Suprapubic skin (tissue), 4 donors: ENCODE measurements around the gene ITPRIPL2.
A peak's percentile ranks its signal among the peaks of the same experiment; 100 is the strongest.

Source experiments
- CTCF ChIP-seq, 2 donors: fragments of 200-600 bp in 1 of 2; fragments of 450-650 bp in 1 of 2; sonication (generic) in 1 of 2; IDR thresholded peaks; one replicate each; pipeline ENCODE4 v1.5.1; 2016 to 2019; ENCODE audit warnings: antibody characterized with exemption in 2 of 2, mild to moderate bottlenecking in 1 of 2, moderate library complexity in 1 of 2
- EP300 ChIP-seq: sonication (generic); formaldehyde crosslinking; IDR thresholded peaks from one replicate; pipeline ENCODE4 v1.6.1; 2017; ENCODE audit warnings: antibody characterized with exemption
- POLR2A ChIP-seq, 2 donors: fragments of 450-650 bp; IDR thresholded peaks; one replicate each; pipeline ENCODE4 v1.6.1; 2017; ENCODE audit warnings: antibody characterized with exemption in 2 of 2, mild to moderate bottlenecking in 2 of 2, moderate library complexity in 2 of 2
- POLR2AphosphoS5 ChIP-seq, 3 donors: sonication (generic); formaldehyde crosslinking; IDR thresholded peaks; one replicate each; pipeline ENCODE4 v1.6.1; 2017; ENCODE audit warnings: antibody characterized with exemption in 3 of 3

- TF ChIP-seq EP300 (no peak), POLR2A (IDR thresholded peaks at IDR 0.05) (no peak), CTCF (IDR thresholded peaks at IDR 0.05) (peak; percentile 93 to 99), POLR2AphosphoS5 (IDR thresholded peaks at IDR 0.05) (peak in 1 of 3 donors; percentile 56)
These were observed 27.2 kb upstream of the ITPRIPL2 start for GRCh38 chr16:19086322-19087199.
